Uterus (tissue), 2 donors: ENCODE measurements around the gene RAD9B.
"Not testable (repeated sequence)": the region's sequence is repeated elsewhere in the genome, so short reads cannot be mapped to it uniquely, and the experiment has no call there.

Experiments
- CTCF ChIP-seq, 4 experiments: fragments of 200-600 bp in 2 of 4; fragments of 450-650 bp in 2 of 4; sonication (generic) in 2 of 4; IDR thresholded peaks; one replicate each; pipeline ENCODE4 v1.5.1; 2016 to 2019; ENCODE audit warnings: antibody characterized with exemption in 4 of 4, mild to moderate bottlenecking in 2 of 4, moderate library complexity in 1 of 4
- POLR2A ChIP-seq, 2 donors: fragments of 450-650 bp; IDR thresholded peaks; one replicate each; pipeline ENCODE4 v1.6.1; 2016; ENCODE audit warnings: antibody characterized with exemption in 2 of 2, mild to moderate bottlenecking in 1 of 2, moderate library complexity in 1 of 2

GRCh38 chr12:110545259-110545658 lies 43.1 kb downstream of the RAD9B start:
- TF ChIP-seq CTCF, POLR2A (IDR thresholded peaks at IDR 0.05): not testable (repeated sequence)
